Measurements from ENCODE around the gene CACTIN. TPM values are rescaled to one million over a fixed set of nuclear protein-coding genes. Genes with fewer than 3 reads are reported as not detected.
A peak's percentile ranks its signal among the peaks of the same experiment; 100 is the strongest.

Gene CACTIN
- total and polyA plus RNA-seq, 2 of the 4 experiments (the other 2 are of a cell fraction): 10.8 to 19.5 TPM

DNA sequence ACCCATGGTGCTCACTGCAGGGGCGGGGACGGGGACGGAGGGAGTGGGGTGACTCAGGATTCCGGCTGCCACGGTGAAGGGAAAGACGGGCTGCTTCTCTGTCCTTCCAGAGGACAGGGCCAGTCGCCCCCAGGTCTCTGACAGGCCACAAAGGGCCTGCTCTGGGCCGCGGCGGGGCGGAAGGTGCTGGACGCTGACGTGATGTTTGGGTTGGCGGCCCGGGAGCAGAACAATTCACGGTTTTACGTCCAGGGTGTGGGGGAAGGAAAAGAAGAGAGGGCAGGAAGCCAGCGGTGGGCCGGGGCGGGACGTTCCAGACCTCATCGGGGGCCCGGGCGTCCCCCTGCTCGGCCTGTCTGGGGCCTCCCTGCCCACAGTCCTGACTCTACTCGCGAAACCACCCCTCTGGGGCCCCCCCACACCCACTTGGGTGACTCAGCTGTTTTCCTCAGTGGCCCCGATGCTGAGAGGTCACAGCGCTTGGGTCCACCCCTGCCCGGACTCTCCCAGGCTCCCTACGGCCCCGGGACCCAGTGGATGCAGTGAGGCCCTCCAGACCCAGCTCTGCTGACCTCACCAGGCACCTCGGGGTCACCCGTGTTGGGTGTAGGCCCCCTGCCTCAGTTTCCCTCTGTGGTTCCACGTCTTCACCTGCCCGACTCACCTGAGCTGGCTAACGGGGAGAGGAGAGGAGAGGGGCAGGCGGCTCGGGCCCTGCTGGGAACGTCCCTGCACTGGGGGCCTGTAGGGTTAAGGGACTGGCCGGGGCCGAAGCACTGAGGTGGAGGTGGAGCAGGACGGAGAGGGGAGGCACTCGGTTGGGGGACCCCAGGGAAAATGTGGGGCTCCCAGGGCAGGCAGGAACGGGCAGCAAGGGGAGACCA, 44.4 kb upstream of the CACTIN start:
- no peak for TF ChIP-seq BHLHE40 (IDR thresholded peaks at IDR 0.05; ENCODE audit: low read depth, low read length)
- no peak for TF ChIP-seq RFX5 (IDR thresholded peaks at IDR 0.05; ENCODE audit: low read depth, low read length)
- 0 out of 2 replicates have a peak, but pooled peaks have one; percentile 5 for TF ChIP-seq POLR2A (IDR thresholded peaks at IDR 0.05; ENCODE audit: low read depth, low read length)
- TF ChIP-seq NFE2L2 (IDR thresholded peaks at IDR 0.05; ENCODE audit: low read depth, low read length): peak; percentile 95
- TF ChIP-seq RAD21 (IDR thresholded peaks at IDR 0.05; ENCODE audit: low read length): no peak
- TF ChIP-seq MAFK (IDR thresholded peaks at IDR 0.05; ENCODE audit: low read depth, low read length): peak; percentile 50
- peak; percentile 60; the same call in 1 of the 2 replicates for TF ChIP-seq MAZ (IDR thresholded peaks at IDR 0.05; ENCODE audit: borderline replicate concordance, low read depth, low read length)
- TF ChIP-seq RCOR1 (IDR thresholded peaks at IDR 0.05; ENCODE audit: insufficient replicate concordance, low read length): no peak
- TF ChIP-seq, protein P1, sequence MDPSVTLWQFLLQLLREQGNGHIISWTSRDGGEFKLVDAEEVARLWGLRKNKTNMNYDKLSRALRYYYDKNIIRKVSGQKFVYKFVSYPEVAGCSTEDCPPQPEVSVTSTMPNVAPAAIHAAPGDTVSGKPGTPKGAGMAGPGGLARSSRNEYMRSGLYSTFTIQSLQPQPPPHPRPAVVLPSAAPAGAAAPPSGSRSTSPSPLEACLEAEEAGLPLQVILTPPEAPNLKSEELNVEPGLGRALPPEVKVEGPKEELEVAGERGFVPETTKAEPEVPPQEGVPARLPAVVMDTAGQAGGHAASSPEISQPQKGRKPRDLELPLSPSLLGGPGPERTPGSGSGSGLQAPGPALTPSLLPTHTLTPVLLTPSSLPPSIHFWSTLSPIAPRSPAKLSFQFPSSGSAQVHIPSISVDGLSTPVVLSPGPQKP (IDR thresholded peaks at IDR 0.05; ENCODE audit: borderline replicate concordance, low read depth, low read length): no peak
- 0 out of 2 replicates have a peak, but pooled peaks have one; percentile 30 for TF ChIP-seq FOS (IDR thresholded peaks at IDR 0.05; ENCODE audit: low read depth, low read length)
- dilution Hi-C loops (cut with HindIII; ENCODE audit: low sequenced_read_pairs, unreplicated experiment) (no loop called here), intact Hi-C loops (cut with micrococcal nuclease) (loop anchor here (2.0 kb wide), 1 partner anchor 28 kb away; no protein-coding TSS in a partner anchor), in situ Hi-C loops (cut with MboI; ENCODE audit: low sequenced_read_pairs) (no loop called here)
- Histone ChIP-seq H3K23ac (ENCODE audit: low read depth, low read length) (peak overlapping the region; percentile 40; the same call in 1 of the 2 replicates), H4K5ac (ENCODE audit: low read depth, low read length) (peak overlapping the region; percentile 62), H3K56ac (ENCODE audit: extremely low read depth, insufficient read depth, low read length) (no peak overlapping the region; the same call in 1 of the 2 replicates), H3K79me1 (ENCODE audit: low read depth in 1 of 2, low read length in 2 of 2) (peaks cover 15 to 70% of the 10 kb centered on the region in 2 experiments), H4K91ac (ENCODE audit: insufficient read depth, low read depth, low read length) (peak overlapping the region; percentile 43), H2BK20ac (ENCODE audit: low read depth, low read length) (peak overlapping the region; percentile 20; the same call in 1 of the 2 replicates), H3K4me1 (ENCODE audit: control insufficient read depth, insufficient read depth, low read length) (peaks cover 27% of the 10 kb centered on the region), H4K20me1 (ENCODE audit: insufficient read depth, low read length) (peaks cover 34% of the 10 kb centered on the region), H2BK120ac (ENCODE audit: low read depth, low read length) (peak overlapping the region; percentile 76), H3K9me3 (ENCODE audit: control insufficient read depth, insufficient read depth, low read length) (no peaks in the 10 kb centered on the region), H3K4ac (ENCODE audit: low read depth, low read length) (peak overlapping the region; percentile 90), H3K18ac (ENCODE audit: low read depth, low read length) (peak overlapping the region; percentile 47; the same call in 1 of the 2 replicates), H2AK9ac (replicated peaks; ENCODE audit: low read depth, low read length, poor library complexity) (peak overlapping the region; percentile 95), H2BK5ac (ENCODE audit: low read depth, low read length, poor library complexity, severe bottlenecking) (peak overlapping the region; percentile 51), H3K9ac (ENCODE audit: low read depth, low read length) (peak overlapping the region; percentile 61), H3K9me1 (ENCODE audit: insufficient read depth, low read length) (peaks cover 4% of the 10 kb centered on the region; the same call in 1 of the 2 replicates), H3K27ac (ENCODE audit: insufficient read depth, low read length) (peak overlapping the region; percentile 77), H2BK15ac (ENCODE audit: low read depth, low read length) (no peak overlapping the region), H3K14ac (replicated peaks; ENCODE audit: low read depth, low read length) (peak overlapping the region; percentile 68), H3K4me3 (ENCODE audit: insufficient read depth, low read depth, low read length) (no peak overlapping the region), H2AK5ac (ENCODE audit: low read depth, low read length) (peak overlapping the region; percentile 92), H2AFZ (replicated peaks; ENCODE audit: low read length, poor library complexity) (peak overlapping the region; percentile 73), H4K8ac (ENCODE audit: low read depth in 2 of 2, low read length in 2 of 2) (peak overlapping the region; percentile 69 to 77; a peak in 3 of 4 replicates), H3K4me2 (ENCODE audit: low read depth, low read length) (peak overlapping the region; percentile 17; the same call in 1 of the 2 replicates), H3K36me3 (ENCODE audit: control insufficient read depth, insufficient read depth, low read length) (peaks cover 6% of the 10 kb centered on the region; the same call in 1 of the 2 replicates), H3K27me3 (ENCODE audit: control insufficient read depth, insufficient read depth, low read length) (no peaks in the 10 kb centered on the region)
- ChIA-PET POLR2A (ENCODE audit: unreplicated experiment) (no interaction called here), CTCF (no interaction called here)
- 16% methylated on average over 9 of the region's 45 CpGs; no CpG with 5 or more reads in 1 of the 2 experiments for WGBS, 2 experiments (ENCODE audit: extremely low coverage in 2 of 2, insufficient read length in 1 of 2)
- no TSS peak for BruUV-seq (replicated peaks)
- DNase-seq: peak; percentile 56
- ATAC-seq (ENCODE audit: low read depth): peak; percentile 58

Data from IMR-90 (cell line).